NAMALWA (cell line): ENCODE data around the gene FUT8.

Experiments used
- DNase-seq: peaks from one replicate; pipeline ENCODE4 v3.0.0-alpha.2; 2015; ENCODE audit warnings: low spot score

The FUT8 gene

GRCh38 chr14:65495196-65495595 lies 82.7 kb downstream of the FUT8 start:
- DNase-seq: no peak

GRCh38 chr14:65496178-65496993 lies 83.9 kb downstream of the FUT8 start:
- no peak for DNase-seq

- no peak for DNase-seq
Observed at GRCh38 chr14:65499138-65499537, 86.6 kb downstream of the FUT8 start.

GRCh38 chr14:65500075-65500474 lies 87.5 kb downstream of the FUT8 start:
- no peak for DNase-seq

- DNase-seq: no peak
Observed at GRCh38 chr14:65501328-65501727, 88.8 kb downstream of the FUT8 start.

GRCh38 chr14:65502676-65503124 lies 90.2 kb downstream of the FUT8 start:
- no peak for DNase-seq

- DNase-seq: no peak
Observed at GRCh38 chr14:65503771-65504170, 91.2 kb downstream of the FUT8 start.

- DNase-seq: no peak
Observed at GRCh38 chr14:65506801-65507200, 94.3 kb downstream of the FUT8 start.

GRCh38 chr14:65509842-65510241 lies 97.3 kb downstream of the FUT8 start:
- no peak for DNase-seq

- DNase-seq: no peak
Observed at GRCh38 chr14:65513671-65514070, 101.1 kb downstream of the FUT8 start.

GRCh38 chr14:65517635-65518542 lies 105.4 kb downstream of the FUT8 start:
- no peak for DNase-seq

- no peak for DNase-seq
Observed at GRCh38 chr14:65528069-65528468, 115.5 kb downstream of the FUT8 start.

GRCh38 chr14:65531148-65531547 lies 118.6 kb downstream of the FUT8 start:
- no peak for DNase-seq

GRCh38 chr14:65533736-65534404 lies 121.3 kb downstream of the FUT8 start:
- no peak for DNase-seq

- no peak for DNase-seq
Observed at GRCh38 chr14:65536781-65537423, 124.4 kb downstream of the FUT8 start.

- DNase-seq: no peak
Observed at GRCh38 chr14:65548878-65549277, 136.3 kb downstream of the FUT8 start.

GRCh38 chr14:65549429-65549828 lies 136.9 kb downstream of the FUT8 start:
- DNase-seq: no peak

GRCh38 chr14:65550779-65551643 lies 138.5 kb downstream of the FUT8 start:
- DNase-seq: no peak

GRCh38 chr14:65552724-65553123 lies 140.2 kb downstream of the FUT8 start:
- no peak for DNase-seq

GRCh38 chr14:65554837-65555236 lies 142.3 kb downstream of the FUT8 start:
- DNase-seq: no peak

GRCh38 chr14:65555358-65555757 lies 142.8 kb downstream of the FUT8 start:
- DNase-seq: no peak
